Epithelial cell of esophagus (primary cell): Measurements from ENCODE around the gene GSC2.

Experiments used
- DNase-seq: peaks from one replicate; pipeline ENCODE4 v3.0.0; 2010; ENCODE audit warnings: low read depth
- H3K4me3 ChIP-seq: 2 replicates; pipeline ENCODE4 v1.5.1; 2011; ENCODE audit warnings: mild to moderate bottlenecking, low read length, control low read depth
- TF ChIP-seq, protein P1 (sequence below): IDR thresholded peaks from 2 replicates; pipeline ENCODE4 v1.5.1; 2011; ENCODE audit warnings: low read depth, mild to moderate bottlenecking, low read length, control low read depth, inconsistent platforms; ENCODE audit not compliant: insufficient read depth; ENCODE audit errors: missing control alignments

The GSC2 gene

DNA sequence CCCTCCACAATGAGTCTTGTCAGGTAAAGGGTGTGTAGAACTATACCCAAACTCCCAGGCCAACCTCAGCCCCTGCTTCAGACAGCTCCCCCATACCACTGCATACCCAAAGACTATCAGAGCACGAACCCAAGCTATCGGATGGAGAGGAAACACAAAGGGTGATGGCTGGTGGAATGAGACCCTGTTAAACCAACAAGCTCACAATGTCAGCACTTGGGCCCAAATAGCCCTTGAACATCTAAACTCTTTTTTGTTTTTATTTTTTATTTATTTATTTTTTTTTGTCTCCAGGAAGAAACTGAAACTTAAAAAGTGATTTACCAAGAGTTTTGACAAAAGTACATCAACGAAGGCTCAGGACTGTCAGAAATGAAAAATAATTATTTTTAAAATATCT, 38.5 kb downstream of the GSC2 start:
- H3K4me3 ChIP-seq, result no peak overlapping the region
- TF ChIP-seq, protein P1, sequence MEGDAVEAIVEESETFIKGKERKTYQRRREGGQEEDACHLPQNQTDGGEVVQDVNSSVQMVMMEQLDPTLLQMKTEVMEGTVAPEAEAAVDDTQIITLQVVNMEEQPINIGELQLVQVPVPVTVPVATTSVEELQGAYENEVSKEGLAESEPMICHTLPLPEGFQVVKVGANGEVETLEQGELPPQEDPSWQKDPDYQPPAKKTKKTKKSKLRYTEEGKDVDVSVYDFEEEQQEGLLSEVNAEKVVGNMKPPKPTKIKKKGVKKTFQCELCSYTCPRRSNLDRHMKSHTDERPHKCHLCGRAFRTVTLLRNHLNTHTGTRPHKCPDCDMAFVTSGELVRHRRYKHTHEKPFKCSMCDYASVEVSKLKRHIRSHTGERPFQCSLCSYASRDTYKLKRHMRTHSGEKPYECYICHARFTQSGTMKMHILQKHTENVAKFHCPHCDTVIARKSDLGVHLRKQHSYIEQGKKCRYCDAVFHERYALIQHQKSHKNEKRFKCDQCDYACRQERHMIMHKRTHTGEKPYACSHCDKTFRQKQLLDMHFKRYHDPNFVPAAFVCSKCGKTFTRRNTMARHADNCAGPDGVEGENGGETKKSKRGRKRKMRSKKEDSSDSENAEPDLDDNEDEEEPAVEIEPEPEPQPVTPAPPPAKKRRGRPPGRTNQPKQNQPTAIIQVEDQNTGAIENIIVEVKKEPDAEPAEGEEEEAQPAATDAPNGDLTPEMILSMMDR, result no peak
- DNase-seq, result no peak

DNA sequence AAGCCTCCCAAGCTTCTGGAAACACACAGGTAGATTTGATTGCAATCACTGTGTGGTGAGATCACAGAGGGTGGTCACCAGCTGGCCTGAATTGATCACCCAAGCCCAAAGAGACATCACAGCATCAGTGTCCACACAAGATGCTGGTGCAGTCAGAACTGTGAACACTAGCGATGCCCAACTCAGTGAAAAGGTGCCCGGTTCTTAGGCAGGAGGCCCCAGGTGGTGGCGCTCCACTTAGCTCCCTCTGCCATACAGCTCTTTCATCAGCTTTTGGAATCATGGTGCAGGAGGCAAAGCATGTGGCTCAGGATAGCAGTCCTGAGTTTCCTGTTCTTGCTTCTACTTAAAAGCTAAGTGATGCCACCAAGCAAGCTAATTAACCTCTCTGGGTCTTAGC, 39.0 kb downstream of the GSC2 start:
- no peak overlapping the region for H3K4me3 ChIP-seq
- TF ChIP-seq, protein P1, result peak; percentile 8
- DNase-seq, result no peak

DNA sequence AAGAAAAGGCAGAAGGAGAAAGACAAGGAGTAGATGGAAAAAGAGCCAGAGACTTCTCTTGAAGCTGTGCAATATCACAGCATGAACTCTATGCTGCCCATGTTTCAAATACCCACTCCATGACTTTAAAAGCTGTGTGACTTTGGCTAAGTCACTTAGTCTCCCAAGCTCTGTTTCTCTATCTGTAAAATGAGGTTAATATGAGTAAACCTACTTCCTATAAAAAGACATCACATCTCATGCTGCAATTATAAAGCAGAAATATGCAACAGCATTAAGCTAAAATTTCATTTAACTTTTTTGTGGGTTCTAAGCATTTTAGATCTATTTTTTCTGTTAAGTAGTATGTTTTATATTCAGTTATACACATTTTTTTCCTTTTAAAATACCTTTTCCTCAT, 39.4 kb downstream of the GSC2 start:
- no peak overlapping the region for H3K4me3 ChIP-seq
- TF ChIP-seq, protein P1, result no peak
- DNase-seq, result no peak

DNA sequence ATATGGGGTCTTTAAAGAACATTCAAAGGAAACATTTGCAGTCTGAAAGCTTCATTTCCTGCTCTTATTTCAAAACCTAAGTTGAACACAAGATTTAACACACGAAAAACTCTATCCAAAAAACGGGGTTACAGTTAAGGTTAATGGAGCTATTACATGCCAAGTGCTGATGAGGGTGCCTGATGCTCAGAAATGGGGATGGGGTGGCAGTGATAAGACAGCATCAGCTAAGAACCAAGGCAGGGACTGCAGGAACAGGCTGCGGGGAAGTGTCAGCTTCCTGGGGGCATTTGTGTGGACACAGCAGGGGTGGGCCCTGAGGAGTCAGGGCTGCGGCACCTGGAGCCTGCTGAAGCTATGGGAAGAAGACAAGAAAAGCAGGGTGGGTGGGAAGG, 40.0 kb downstream of the GSC2 start:
- TF ChIP-seq, protein P1, result no peak
- no peak for DNase-seq
- H3K4me3 ChIP-seq, result no peak overlapping the region

DNA sequence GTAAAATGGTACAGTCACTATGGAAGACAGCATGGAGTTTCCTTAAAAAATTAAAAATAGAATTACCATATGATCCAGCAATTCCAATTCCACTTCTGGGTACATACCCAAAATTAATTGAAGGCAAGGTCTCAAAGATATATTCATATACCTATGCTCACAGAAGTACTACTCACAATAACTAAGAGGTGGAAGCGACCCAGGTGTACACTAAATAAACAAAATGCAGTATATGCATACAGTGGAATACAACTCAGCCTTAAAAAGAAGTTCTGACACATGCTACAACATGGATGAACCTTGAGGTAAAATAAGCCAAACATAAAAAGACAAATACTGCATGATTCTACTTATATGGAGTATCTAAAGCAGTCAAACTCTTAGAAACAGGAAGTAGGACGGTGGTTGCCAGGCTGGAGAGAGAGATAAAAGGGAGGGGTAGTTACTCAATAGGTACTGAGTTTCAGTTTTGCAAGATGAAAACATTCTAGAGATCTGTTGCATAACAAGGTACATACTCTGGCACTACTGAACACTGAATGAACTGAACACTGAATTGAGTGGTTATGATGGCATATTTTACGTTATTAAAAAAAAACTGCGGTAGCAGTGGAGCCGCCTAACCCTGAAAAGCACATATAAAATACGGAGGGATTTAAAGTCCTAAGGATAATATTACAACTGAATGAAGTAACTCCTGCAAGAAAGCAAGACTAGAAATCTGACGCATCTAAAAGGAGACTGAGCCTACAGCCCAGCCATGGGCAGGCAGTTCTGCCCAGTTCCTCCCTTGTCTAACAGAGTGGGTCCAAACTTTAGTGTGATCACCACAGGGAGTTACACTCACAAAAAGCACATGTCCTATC, 40.7 kb downstream of the GSC2 start:
- TF ChIP-seq, protein P1, result no peak
- DNase-seq, result peak; percentile 92
- no peak overlapping the region for H3K4me3 ChIP-seq

DNA sequence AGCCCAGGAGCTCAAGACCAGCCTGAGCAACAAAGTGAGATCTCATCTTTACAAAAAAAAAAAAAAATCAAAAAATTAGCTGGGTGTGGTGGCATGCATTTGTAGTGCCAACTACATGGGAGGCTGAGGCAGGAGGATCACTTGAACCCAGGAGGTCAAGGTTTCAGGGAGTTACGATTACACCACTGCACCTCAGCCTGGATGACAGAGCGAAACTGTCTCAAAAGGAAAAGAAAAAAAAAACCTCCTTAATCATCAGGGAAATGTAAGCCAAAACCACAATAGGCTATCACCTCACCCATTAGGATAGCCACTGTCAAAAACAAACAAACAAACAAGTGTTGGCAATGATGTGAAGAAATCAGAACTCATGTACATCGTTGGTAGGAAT, 41.3 kb downstream of the GSC2 start:
- TF ChIP-seq, protein P1, result no peak
- no peak overlapping the region for H3K4me3 ChIP-seq
- DNase-seq, result peak; percentile 74

DNA sequence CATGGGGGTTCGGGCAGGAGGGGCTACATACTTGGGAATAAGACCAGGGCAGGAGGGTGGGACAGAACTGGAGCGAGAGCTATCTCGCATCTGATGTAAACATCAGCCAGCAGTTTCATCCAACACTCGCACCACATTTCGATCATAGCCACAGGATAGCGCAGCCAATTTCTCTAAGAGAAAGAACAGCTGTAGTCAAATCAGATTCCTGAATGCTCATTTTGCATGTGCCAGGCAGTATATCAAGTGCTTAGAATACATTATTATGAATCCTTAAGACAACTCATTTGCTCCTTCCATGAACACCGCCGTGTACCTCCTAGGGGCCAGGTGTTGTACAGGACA, 42.4 kb downstream of the GSC2 start:
- H3K4me3 ChIP-seq, result no peak overlapping the region
- DNase-seq, result no peak
- TF ChIP-seq, protein P1, result no peak
